ENCODE measurements around the gene TMEM51.

Gene TMEM51

DNA sequence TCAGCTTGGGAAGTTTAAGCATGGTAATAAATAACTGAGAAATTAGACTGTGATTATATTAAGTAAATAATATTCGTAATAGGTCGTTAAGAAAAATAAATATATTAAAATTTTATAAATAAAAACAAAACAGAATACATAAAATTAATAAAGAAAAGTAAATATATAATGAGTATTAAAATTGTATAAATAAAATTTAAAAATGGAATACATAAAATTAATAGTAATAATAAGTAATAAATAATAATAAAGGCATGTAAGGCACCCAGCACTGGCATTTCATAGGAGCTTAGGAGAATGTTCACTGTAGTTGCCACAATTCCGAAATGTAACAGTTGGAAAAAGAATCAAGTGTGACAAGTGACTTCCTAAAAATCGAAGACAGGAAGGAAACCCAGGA is 47.7 kb downstream of the TMEM51 start:
- DNase-seq (ENCODE audit: low read depth) = no peak
- no peak overlapping the region for H3K4me3 ChIP-seq (ENCODE audit: low read depth, low read length)
- TF ChIP-seq, protein P1, sequence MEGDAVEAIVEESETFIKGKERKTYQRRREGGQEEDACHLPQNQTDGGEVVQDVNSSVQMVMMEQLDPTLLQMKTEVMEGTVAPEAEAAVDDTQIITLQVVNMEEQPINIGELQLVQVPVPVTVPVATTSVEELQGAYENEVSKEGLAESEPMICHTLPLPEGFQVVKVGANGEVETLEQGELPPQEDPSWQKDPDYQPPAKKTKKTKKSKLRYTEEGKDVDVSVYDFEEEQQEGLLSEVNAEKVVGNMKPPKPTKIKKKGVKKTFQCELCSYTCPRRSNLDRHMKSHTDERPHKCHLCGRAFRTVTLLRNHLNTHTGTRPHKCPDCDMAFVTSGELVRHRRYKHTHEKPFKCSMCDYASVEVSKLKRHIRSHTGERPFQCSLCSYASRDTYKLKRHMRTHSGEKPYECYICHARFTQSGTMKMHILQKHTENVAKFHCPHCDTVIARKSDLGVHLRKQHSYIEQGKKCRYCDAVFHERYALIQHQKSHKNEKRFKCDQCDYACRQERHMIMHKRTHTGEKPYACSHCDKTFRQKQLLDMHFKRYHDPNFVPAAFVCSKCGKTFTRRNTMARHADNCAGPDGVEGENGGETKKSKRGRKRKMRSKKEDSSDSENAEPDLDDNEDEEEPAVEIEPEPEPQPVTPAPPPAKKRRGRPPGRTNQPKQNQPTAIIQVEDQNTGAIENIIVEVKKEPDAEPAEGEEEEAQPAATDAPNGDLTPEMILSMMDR (IDR thresholded peaks at IDR 0.05; ENCODE audit: insufficient read depth, low read depth, low read length, missing control alignments) = no peak

DNA sequence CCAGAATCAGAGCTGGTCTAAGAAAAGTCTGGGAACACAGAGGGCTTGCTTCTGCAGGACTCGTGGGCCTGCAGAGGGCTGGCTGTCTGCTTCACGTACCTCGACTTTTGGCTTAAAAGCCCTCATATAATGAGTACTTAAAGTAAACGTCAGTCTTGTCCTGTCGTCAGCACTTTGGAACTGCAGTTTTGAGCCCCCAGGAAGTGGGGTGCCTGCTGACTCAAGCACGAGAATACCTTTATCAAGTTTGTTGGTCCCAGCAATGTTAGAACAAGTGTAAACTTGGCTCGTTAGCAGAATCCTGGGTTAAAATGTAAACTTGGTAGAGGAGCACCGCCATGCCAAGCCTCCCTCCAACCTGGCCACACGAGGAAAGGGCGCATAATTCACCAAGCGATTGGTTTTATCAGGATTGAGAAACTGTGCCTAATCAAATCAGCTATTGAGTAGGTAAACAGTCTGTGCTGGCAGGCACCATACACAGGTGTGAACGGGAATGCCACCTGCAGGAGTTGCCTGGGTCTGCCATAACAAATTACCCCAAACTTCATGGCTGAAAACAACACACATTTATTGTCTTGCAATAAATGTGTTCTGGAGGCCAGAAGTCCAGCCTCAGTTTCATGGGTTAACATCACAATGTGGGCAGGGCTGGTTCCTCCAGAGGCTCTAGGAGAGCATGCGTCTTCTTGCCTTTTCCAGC is 48.5 kb downstream of the TMEM51 start:
- DNase-seq (ENCODE audit: low read depth) = no peak
- TF ChIP-seq, protein P1 (IDR thresholded peaks at IDR 0.05; ENCODE audit: insufficient read depth, low read depth, low read length, missing control alignments) = no peak

DNA sequence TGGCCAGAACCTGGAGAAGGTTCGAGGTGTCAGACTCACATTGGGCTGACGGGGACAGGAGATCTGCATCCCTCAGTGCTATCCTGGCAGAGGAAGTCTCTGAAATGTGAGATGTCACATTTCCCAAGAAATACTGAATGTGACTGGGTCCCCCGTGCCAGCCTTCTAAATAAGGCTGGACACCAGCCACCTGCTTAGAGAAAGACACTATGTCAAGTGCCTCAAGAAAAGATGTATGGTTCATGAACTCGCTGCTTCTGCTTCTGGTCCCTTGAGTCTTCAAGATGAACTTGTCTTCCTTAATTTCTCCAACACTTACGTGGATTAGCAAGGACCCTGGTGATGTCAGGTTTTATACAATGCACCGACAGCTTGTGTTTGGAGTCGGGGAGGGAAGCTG is 51.4 kb downstream of the TMEM51 start:
- TF ChIP-seq, protein P1 (IDR thresholded peaks at IDR 0.05; ENCODE audit: insufficient read depth, low read depth, low read length, missing control alignments) = no peak
- no peak for DNase-seq (ENCODE audit: low read depth)
- H3K4me3 ChIP-seq (ENCODE audit: low read depth, low read length) = no peak overlapping the region

More for the DNA sequence above, 48.5 kb downstream of the TMEM51 start:
- H3K4me3 ChIP-seq (ENCODE audit: low read depth, low read length) = no peak overlapping the region

DNA sequence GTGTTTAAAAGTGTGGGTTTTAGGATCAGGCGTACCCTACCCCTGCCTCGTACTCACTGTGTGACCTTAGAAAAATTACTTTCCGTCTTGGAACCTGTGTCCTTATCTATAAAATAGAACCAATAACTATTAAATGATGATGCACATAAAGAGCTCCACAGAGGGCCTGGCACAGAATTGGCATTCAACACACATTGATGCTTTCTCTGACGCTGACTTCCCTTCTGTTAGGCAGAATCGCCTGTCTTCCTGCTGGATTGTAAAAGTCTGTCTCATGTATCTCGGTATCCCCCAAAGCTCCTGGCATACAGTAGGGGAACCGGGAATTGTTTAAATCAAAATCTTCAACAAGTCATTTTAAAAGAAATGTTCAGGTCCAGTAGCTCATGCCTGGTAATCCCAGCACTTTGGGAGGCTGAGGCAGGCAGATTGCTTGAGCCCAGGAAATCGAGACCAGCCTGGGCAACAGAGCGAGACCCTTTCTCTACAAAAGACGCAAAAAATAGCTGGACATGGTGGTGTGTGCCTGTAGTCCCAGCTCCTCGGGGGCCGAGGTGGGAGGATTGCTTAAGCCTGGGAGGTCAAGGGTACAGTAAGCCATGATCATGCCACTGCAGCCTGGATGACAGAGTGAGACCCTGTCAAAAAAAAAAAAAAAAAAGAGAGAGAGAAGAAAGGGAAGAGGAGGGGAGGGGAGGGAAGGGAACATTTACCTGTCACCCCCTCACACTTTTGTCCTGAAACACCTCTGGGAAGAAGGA is 52.2 kb downstream of the TMEM51 start:
- DNase-seq (ENCODE audit: low read depth) = no peak
- TF ChIP-seq, protein P1 (IDR thresholded peaks at IDR 0.05; ENCODE audit: insufficient read depth, low read depth, low read length, missing control alignments) = no peak
- H3K4me3 ChIP-seq (ENCODE audit: low read depth, low read length) = no peak overlapping the region

DNA sequence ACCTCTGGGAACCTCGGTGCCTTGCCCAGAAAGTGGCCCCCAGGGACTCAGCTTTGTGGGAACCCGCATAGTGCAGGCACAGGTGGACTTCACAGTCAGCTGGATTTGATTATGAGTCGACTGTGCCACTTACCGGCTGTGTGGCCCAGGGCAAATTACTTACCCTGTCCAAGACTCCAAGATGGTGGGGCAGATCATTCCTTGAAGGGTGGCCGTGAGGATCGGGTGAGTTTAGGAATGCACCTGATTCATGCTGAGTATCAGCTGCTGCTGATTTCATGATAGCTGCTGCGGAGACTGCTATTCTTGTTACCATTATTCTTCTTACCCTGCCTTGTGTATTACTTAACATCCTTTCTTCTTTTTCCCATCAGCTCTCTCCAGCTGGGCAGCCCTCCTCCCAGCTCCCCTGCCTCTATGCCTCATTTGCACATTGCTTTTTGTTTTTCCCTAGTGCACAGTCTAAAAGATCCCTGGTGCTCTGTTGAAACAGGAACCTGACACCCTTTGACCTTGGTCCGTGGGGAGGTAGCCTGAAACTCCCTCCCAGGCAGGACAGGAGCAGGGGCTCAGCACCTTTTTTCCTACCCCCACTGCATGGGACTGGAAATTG is 53.0 kb downstream of the TMEM51 start:
- TF ChIP-seq, protein P1 (IDR thresholded peaks at IDR 0.05; ENCODE audit: insufficient read depth, low read depth, low read length, missing control alignments) = no peak
- DNase-seq (ENCODE audit: low read depth) = peak; percentile 18
- H3K4me3 ChIP-seq (ENCODE audit: low read depth, low read length) = no peak overlapping the region

DNA sequence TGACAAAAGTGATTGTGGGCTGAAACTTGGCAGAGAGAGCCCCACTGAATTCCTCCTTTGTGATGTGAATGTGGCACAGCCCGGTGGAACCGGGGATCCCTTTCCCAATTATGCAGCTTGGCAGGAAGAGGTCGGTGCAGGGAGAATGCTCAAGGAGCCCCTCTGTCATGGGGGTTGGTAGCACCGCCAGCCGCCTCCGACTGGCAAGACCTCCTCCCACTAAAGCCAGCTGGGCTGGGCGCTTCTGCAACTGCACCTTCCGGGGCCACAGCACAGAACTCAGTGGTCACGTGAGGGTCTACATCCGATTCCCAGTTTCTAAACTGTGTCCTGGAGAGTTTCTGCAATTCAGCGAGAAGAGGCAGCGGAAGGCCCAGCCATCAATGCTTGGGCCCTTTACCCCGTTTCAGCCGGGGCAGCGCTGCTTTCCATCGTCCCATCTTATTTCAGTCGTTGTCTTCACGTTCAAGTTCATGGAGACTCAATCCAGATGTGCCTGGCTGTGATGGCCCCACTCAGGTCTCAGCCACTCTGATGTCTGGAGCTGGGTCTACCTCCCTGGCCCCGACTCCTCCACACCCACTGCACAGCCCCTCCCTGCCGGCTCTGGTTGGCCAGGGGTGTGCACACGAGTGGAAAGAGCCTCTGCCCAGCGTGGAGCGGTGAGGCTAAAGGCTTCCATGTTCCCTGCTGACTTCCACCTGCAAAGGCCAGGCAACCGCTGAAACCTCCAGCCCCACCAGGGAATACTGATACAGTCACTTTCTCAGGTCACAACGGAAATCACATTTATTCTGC is 53.7 kb downstream of the TMEM51 start:
- no peak overlapping the region for H3K4me3 ChIP-seq (ENCODE audit: low read depth, low read length)
- no peak for DNase-seq (ENCODE audit: low read depth)
- TF ChIP-seq, protein P1 (IDR thresholded peaks at IDR 0.05; ENCODE audit: insufficient read depth, low read depth, low read length, missing control alignments) = no peak

Measured in GM12865 (cell line).